ENCODE results near the gene FCGR1A.
"Not testable (repeated sequence)": the region's sequence is repeated elsewhere in the genome, so short reads cannot be mapped to it uniquely, and the experiment has no call there.

The FCGR1A gene

DNA sequence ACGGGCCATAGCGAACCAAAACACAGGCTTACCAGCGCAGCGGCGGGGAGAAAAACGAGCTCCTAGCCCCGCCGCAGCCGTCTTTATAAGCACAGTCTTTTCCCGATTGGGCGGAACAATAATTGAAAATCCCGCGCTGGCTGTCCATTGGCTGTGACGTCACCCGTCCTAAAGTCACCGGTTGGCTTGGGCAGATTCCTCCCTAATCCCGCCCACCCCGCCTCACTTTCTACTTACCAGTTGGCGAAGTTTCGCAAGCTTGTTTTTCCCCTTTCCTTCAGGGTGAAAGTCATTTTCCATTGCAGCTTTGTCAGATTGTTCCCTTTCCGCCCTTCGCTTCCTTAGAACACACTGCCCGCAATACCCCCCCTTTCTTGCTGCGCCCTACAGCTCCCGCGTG, 58.7 kb downstream of the FCGR1A start:
- not testable (repeated sequence) for DNase-seq

Measured in NCI-H446 treated with DMSO at 0.1 percent for 48 hours (cell line).